Gastrocnemius medialis (tissue), 4 donors: Measurements from ENCODE around the gene TMSB4X.

Experiments used
- POLR2A ChIP-seq, 2 donors: fragments of 450-650 bp; IDR thresholded peaks; one replicate each; pipeline ENCODE4 v1.6.1; 2017; ENCODE audit warnings: antibody characterized with exemption in 2 of 2, mild to moderate bottlenecking in 2 of 2, moderate library complexity in 2 of 2
- TF ChIP-seq, protein P1 (sequence below), 5 experiments: fragments of 450-650 bp in 3 of 5; fragments of 200-600 bp in 2 of 5; sonication (generic) in 2 of 5; IDR thresholded peaks in 4 of 5; conservative IDR thresholded peaks in 1 of 5; 1 replicate in 4 of 5; 2 replicates in 1 of 5; pipeline ENCODE4 v1.5.1; 2016 to 2019; ENCODE audit warnings: antibody characterized with exemption in 5 of 5, mild to moderate bottlenecking in 3 of 5, moderate library complexity in 3 of 5

DNA sequence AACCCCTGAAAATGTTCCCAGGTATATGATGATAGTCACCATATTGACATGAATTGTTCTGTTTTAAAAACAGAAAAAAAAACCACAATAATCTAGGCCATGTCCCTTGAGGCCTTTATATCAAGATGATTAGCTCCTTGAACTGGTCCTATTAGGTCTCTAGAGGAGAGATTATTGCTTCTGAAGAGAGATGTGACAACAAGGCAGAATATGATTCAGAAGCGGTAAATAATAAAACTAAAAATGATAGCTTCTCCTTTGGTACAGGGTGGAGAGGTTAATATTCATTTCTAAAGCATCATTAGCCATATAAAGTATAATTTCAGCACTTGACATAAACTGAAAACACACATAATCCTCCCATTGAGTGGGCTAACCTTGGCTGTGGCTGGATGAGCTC, 42.7 kb upstream of the TMSB4X start:
- TF ChIP-seq, protein P1, sequence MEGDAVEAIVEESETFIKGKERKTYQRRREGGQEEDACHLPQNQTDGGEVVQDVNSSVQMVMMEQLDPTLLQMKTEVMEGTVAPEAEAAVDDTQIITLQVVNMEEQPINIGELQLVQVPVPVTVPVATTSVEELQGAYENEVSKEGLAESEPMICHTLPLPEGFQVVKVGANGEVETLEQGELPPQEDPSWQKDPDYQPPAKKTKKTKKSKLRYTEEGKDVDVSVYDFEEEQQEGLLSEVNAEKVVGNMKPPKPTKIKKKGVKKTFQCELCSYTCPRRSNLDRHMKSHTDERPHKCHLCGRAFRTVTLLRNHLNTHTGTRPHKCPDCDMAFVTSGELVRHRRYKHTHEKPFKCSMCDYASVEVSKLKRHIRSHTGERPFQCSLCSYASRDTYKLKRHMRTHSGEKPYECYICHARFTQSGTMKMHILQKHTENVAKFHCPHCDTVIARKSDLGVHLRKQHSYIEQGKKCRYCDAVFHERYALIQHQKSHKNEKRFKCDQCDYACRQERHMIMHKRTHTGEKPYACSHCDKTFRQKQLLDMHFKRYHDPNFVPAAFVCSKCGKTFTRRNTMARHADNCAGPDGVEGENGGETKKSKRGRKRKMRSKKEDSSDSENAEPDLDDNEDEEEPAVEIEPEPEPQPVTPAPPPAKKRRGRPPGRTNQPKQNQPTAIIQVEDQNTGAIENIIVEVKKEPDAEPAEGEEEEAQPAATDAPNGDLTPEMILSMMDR (IDR thresholded peaks at IDR 0.05 in 4 of 5, conservative IDR thresholded peaks at IDR 0.05 in 1 of 5): no peak
- TF ChIP-seq POLR2A (IDR thresholded peaks at IDR 0.05): no peak
